Activated CD8-positive, alpha-beta T cell treated with anti-CD3 and anti-CD28 coated beads, Interleukin-2, amount 10 ng/mL, durations not matched to agents 7 days and 5 days (primary cell): ENCODE measurements around the gene CDC42BPG. TPM values are rescaled to one million over a fixed set of nuclear protein-coding genes. Genes with fewer than 3 reads are reported as not detected.
A peak's percentile ranks its signal among the peaks of the same experiment; 100 is the strongest.

Experiments used
- ATAC-seq: fragments of 150-1000 bp; cut with Tn5 transposase; one replicate; pipeline ENCODE4 v1.10.0; 2021; ENCODE audit warnings: moderate library complexity
- CTCF ChIA-PET: fragments of 350-600 bp; sonication (Branson Sonifier 250); formaldehyde crosslinking; loops from one replicate; lab custom pipeline; 2021; ENCODE audit warnings: antibody characterized with exemption; lab: Charles Lee
- POLR2A ChIA-PET: fragments of 350-600 bp; sonication (Branson Sonifier 250); formaldehyde crosslinking; loops from one replicate; lab custom pipeline; 2021; ENCODE audit warnings: antibody characterized with exemption; lab: Charles Lee
- DNase-seq: peaks from one replicate; pipeline ENCODE4 v3.0.0-alpha.2; 2020
- H3K27ac Mint-ChIP-seq: one replicate; pipeline ENCODE4 v1.8.0; 2021; ENCODE audit warnings: mild to moderate bottlenecking, mixed read lengths
- H3K27me3 Mint-ChIP-seq: one replicate; pipeline ENCODE4 v1.8.0; 2021; ENCODE audit warnings: low read depth, mixed read lengths
- H3K36me3 Mint-ChIP-seq: one replicate; pipeline ENCODE4 v1.8.0; 2021; ENCODE audit warnings: low read depth, mixed read lengths
- H3K4me1 Mint-ChIP-seq: one replicate; pipeline ENCODE4 v1.8.0; 2021; ENCODE audit warnings: low read depth, mixed read lengths
- H3K4me3 Mint-ChIP-seq: one replicate; pipeline ENCODE4 v1.8.0; 2021; ENCODE audit warnings: mild to moderate bottlenecking, mixed read lengths
- H3K9me3 Mint-ChIP-seq: one replicate; pipeline ENCODE4 v1.8.0; 2022; ENCODE audit warnings: mixed read lengths; ENCODE audit not compliant: insufficient read depth
- total RNA-seq, 2 experiments: library from RNA; stranded (reverse); gene quantifications; one replicate each; pipeline ENCODE4 v1.2.3, GENCODE V29; 2021

CDC42BPG gene
- total RNA-seq, 2 experiments from 2014 or later, result 0.61 to 1.2 TPM

DNA sequence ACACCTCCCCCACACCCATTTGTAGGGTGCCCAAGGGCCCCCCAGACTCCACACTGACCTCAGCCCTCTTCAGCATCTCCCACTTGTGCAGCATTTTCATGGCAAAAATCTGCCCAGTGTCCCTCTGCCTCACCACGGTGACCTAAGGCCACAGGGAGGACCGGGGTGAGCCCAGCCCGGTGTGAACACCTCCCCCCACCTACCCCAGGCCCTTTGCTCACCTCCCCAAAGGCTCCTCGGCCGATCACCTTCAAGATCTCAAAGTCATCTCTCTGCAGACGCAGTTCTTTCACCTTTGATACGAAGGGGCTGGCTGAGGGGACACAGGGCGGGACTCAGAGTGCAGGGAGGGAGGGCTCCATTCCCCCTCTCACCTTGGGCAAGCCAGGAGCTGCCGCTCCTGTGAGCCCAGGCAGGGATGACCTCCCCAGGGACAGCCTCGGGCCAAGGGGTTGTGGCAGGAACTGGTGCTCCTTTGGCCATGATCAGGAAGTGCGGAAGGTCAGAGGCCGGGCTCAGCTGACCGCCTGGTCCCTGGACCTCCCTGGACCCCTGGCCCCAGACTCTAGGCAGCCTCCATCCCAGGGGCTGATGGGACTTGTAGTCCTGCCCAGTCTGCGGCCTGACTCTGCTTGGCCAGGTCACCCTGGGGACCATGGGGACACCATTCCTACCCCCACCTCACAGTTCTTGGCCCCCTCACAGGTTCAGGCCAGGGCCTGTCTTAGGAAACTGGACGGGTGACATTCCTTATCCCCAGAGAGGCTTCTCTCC lies 2.7 kb downstream of the CDC42BPG start:
- Mint-ChIP-seq H3K4me1 (peaks cover 23% of the 10 kb centered on the region), H3K9me3 (no peaks in the 10 kb centered on the region), H3K4me3 (no peak overlapping the region), H3K36me3 (no peaks in the 10 kb centered on the region), H3K27me3 (no peaks in the 10 kb centered on the region), H3K27ac (no peak overlapping the region)
- CTCF ChIA-PET, result interaction anchor here (0.7 to 20.9 kb wide), 3 partner anchors 44 to 194 kb away, joined by 3 to 491 read pairs (median 4); no protein-coding TSS in a partner anchor
- ATAC-seq (no peak), DNase-seq (no peak)
- POLR2A ChIA-PET, result no interaction called here

DNA sequence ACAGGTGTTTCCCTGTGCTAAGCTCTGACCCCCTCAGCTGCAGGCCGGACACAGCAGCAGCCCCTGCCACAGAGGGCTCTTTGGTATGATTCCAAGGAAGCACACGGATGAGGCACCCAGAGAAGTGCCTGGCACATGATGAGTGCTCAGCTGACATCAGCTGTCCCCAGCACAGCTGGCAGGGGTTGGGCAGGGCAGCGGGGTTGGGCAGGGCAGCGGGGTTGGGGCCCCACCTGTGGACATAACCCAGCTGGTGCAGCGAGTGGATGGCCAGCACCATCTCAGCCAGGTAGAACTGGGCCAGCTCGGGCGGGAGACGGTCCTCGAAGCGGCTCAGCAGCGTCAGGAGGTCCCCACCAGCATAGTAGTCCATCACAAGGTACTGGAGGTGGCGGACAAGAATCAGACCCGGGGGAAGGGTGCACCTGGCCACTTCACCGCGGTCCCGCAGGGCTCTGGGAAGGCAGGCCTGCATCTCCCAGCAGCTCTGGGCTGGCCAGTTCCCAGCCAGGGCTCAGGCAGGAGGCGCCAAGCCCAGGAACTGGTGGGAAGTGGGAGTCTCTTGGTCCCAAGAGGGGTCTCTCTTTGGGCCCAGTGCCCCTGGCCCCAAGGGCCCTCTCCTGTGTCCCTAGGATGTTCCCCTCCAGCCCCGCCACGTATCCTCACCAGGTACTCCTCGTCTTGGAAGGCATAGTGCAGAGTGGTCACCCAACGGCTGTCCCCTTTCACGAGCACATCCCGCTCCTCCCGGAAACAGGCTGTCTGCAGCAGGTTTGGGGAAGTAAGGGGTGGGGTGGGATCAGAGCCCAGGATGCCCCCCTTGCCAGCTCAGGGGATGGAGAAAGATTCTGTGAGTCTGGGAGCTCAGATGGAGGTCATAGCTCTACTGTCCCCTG lies 4.3 kb downstream of the CDC42BPG start:
- ChIA-PET CTCF (no interaction called here), POLR2A (interaction anchor here (1.2 kb wide), 1 partner anchor 66 kb away, joined by 3 read pairs; no protein-coding TSS in a partner anchor)
- DNase-seq (no peak), ATAC-seq (no peak)
- Mint-ChIP-seq H3K4me3 (no peak overlapping the region), H3K9me3 (no peaks in the 10 kb centered on the region), H3K27me3 (no peaks in the 10 kb centered on the region), H3K27ac (no peak overlapping the region), H3K4me1 (peaks cover 21% of the 10 kb centered on the region), H3K36me3 (no peaks in the 10 kb centered on the region)

DNA sequence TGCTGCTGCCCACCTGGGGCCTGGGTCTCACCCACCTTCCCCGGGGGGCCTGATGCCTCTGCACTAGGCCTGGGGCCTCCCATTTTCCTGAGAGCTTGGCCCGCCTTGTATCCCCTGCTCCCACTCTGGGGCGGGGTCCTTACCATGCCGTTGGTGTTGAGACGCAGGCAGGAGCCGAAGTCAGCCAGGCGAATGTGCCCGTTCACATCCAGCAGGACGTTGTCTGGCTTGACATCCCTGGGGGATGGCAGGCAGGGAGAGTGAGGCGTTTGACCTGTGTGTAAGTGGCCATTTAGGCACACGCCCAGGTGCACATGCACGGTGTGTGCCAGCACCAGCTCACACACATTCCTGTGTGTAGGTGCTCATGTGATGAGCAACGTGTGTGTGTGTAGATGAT lies 5.1 kb downstream of the CDC42BPG start:
- no peak overlapping the region for H3K27ac Mint-ChIP-seq
- POLR2A ChIA-PET, result interaction anchor here (1.2 kb wide), 1 partner anchor 65 kb away, joined by 3 read pairs; no protein-coding TSS in a partner anchor
- ATAC-seq (no peak), DNase-seq (no peak)
- H3K4me1 Mint-ChIP-seq, result peaks cover 18% of the 10 kb centered on the region
- no peak overlapping the region for H3K4me3 Mint-ChIP-seq
- H3K27me3 Mint-ChIP-seq, result no peaks in the 10 kb centered on the region
- H3K36me3 Mint-ChIP-seq, result no peaks in the 10 kb centered on the region
- H3K9me3 Mint-ChIP-seq, result no peaks in the 10 kb centered on the region
- CTCF ChIA-PET, result no interaction called here

DNA sequence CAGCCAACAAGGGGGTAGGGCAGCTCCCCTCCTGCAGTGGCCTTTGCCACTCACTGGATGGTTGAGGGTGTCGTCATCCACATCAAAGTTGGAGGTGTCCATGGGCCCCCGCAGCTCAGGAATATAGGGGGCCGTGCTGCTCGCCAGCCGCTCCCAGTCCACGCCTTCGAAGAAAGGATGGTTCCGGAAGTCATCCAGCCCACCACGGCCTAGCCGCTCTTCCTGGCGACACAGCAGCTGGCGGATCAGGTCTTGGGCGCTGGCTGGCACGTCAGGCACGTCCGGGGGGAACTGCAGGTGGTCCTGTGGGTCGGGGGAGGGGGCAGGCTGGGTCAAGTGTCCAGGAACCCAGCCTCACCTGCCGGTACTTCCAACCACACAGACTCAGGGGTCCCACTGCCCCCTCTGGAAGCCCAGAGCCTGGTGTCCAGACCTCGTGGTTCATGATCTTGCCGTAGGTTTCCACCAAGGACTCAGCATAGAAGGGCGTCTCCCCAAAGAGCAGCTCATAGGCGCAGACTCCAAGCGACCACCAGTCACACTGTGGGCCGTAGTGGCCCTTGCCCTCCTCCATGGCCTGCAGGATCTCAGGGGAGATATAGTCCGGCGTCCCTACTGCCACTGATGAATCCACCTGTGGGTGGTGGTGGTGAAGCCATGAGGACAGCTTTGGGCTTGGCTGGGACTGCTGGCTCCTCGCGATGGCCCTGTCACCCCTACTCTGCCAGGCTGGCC lies 5.7 kb downstream of the CDC42BPG start:
- no peak overlapping the region for H3K4me3 Mint-ChIP-seq
- ATAC-seq (no peak), DNase-seq (no peak)
- POLR2A ChIA-PET, result no interaction called here
- H3K27ac Mint-ChIP-seq, result no peak overlapping the region
- no peaks in the 10 kb centered on the region for H3K27me3 Mint-ChIP-seq
- H3K9me3 Mint-ChIP-seq, result no peaks in the 10 kb centered on the region
- H3K36me3 Mint-ChIP-seq, result no peaks in the 10 kb centered on the region
- CTCF ChIA-PET, result no interaction called here
- H3K4me1 Mint-ChIP-seq, result peaks cover 15% of the 10 kb centered on the region

DNA sequence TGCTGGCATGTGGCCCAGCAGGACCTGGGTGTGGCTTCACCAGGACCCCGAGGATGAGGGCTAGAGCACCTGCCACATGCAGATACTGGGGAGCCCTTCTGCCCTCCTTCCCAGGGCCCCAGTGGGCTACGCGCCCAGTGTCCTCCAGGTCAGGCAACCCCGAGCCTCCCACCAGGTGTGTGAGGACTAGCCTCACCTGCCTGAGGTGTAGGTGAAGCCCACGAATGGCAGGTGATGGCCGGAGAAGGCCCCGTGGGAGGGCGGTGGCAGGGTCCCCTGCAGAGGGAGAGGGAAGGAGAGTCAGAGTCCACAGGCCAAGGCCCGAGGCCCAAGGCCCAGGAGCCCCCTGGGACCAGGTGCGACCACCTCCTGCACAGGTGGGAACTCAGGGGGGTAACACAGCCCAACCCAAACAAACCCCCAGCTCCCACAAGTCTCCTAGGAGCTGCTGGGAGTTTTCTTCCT lies 6.5 kb downstream of the CDC42BPG start:
- no peak overlapping the region for H3K4me3 Mint-ChIP-seq
- DNase-seq, result no peak
- CTCF ChIA-PET, result no interaction called here
- peaks cover 12% of the 10 kb centered on the region for H3K4me1 Mint-ChIP-seq
- POLR2A ChIA-PET, result no interaction called here
- H3K27me3 Mint-ChIP-seq, result no peaks in the 10 kb centered on the region
- H3K9me3 Mint-ChIP-seq, result no peaks in the 10 kb centered on the region
- H3K27ac Mint-ChIP-seq, result no peak overlapping the region
- no peak for ATAC-seq
- H3K36me3 Mint-ChIP-seq, result no peaks in the 10 kb centered on the region

DNA sequence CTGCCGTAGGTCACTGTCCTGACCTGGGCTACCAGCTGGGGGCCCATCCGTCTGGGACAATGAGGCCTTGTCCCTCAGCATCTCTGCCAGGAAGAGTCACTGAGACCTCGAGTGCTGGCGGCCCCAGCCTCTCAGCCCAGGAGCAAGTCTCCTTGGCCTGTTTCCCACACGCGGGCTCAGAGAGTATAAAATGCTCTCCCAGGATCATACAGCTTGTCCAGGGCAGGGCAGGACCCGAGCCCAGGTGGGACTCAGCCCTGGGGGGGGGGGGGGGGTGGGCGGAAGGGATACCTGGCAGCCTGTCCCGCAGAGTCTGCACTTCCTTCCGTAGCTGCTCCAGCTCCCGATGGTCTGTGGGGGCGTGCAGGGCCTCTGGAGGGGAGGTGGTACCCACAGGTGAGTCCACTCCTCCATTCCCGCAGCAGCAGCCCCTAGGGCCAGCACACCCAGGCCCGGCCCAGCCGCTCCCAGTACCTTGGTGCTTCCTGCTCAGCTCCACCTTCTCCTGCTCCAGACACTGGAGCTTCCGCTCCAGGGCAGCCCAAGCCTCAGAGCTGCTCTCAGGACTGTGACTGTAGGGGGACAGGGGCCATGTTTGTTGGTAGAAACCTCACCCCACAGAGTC lies 7.9 kb downstream of the CDC42BPG start:
- H3K4me1 Mint-ChIP-seq, result peaks cover 12% of the 10 kb centered on the region
- POLR2A ChIA-PET, result no interaction called here
- no peak for ATAC-seq

DNA sequence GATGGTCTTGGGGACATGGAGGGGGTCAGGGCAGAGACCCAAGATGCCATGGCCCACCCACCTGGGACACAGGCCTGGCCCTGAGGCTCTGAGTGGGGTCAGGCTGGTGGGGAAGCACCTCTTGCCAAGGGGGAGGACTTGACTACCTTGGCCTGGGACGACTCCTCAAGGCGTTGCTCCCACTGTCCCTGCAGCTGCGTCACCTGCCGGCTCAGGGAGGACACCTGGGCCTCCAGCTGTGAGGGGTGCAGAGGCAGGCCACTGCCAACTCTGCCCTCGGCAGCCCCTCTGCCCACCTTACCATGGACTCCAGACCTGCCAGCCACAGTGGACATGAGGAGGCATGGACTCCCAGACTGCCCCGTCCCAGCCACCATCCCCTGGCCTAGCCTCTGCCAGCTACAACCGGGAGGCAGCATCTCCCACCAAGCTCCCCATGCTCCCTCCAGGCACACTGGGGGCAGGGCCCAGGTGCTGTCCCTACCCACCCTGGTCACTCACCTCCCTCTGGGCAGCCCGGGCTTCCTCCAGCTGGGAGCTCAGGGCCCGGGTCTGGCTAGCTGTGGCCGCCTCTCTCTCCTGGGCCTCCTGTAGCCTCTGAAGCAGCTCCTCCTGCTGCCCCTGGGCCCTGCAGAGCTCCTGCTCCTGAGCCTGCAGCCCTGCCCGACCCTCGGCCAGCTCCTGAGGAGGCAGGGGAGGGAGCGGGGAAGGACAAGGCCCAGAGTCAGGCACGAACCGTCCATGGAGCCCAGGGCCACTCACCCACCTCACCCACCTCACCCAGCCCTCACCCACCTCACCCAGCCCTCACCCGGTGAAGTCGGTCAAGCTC lies 8.6 kb downstream of the CDC42BPG start:
- DNase-seq (no peak), ATAC-seq (no peak)
- H3K9me3 Mint-ChIP-seq, result no peaks in the 10 kb centered on the region
- no peak overlapping the region for H3K4me3 Mint-ChIP-seq
- H3K27me3 Mint-ChIP-seq, result no peaks in the 10 kb centered on the region
- H3K36me3 Mint-ChIP-seq, result no peaks in the 10 kb centered on the region
- peaks cover 12% of the 10 kb centered on the region for H3K4me1 Mint-ChIP-seq
- ChIA-PET POLR2A (no interaction called here), CTCF (interaction anchor here (0.8 to 3.8 kb wide), 3 partner anchors 10 to 52 kb away, joined by 3 to 31 read pairs (median 3); partner anchors contain the start of gene CDC42BPG)
- H3K27ac Mint-ChIP-seq, result no peak overlapping the region

More for the DNA sequence above, 7.9 kb downstream of the CDC42BPG start:
- no peak overlapping the region for H3K4me3 Mint-ChIP-seq
- H3K27ac Mint-ChIP-seq, result peak overlapping the region; percentile 52
- H3K27me3 Mint-ChIP-seq, result no peaks in the 10 kb centered on the region
- no peak for DNase-seq
- CTCF ChIA-PET, result interaction anchor here (1.5 to 3.8 kb wide), 2 partner anchors 10 to 34 kb away, joined by 3 to 31 read pairs; partner anchors contain the start of gene CDC42BPG
- H3K36me3 Mint-ChIP-seq, result no peaks in the 10 kb centered on the region
- H3K9me3 Mint-ChIP-seq, result no peaks in the 10 kb centered on the region

DNA sequence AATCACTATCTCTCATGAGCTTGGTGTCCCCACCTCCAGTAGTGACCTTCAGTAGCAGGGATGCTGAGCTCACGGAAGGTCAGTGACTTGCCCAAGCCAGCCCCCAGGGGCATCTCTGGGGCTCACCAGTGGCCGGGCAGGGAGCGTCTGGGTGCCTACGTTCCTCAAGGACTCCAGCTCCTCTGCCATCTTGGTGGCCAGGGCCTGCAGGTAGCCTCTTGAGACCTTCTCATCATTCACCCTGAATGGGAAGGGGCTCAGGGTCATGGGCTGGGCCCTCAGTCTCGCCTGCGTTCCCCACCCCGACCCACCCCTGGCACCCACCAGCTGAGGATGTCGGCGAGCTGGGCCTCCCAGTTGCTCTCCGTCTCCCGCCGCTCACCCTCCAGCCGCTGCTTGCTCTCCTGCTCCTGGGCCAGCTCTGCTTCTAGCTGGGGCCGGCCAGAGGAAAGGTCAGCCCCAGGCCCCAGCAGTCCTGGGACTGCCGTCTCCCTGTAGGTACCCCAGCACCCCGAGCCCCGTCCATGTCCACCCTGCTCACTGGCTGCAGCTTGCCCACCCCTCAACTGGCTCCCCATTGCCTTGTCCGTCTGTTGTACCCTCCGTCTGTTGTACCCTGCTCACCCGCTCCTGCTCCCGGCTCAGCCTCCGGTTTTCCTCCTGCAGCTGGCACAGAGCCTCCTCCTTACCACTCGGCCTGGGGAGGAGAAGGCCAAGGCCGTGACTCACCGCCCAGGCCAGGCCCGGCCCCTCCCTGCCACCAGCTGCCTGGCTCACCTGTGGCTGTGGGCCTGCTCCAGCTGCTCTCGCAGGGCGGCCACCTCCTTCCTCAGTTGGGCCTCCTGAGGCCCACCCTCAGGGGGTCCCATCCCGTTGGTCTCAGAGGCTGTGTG lies 9.5 kb downstream of the CDC42BPG start:
- H3K27me3 Mint-ChIP-seq, result no peaks in the 10 kb centered on the region
- H3K36me3 Mint-ChIP-seq, result no peaks in the 10 kb centered on the region
- H3K27ac Mint-ChIP-seq, result no peak overlapping the region
- H3K4me3 Mint-ChIP-seq, result no peak overlapping the region
- ChIA-PET CTCF (interaction anchor here (0.8 to 3.8 kb wide), 2 partner anchors 11 to 53 kb away, joined by 3 to 31 read pairs; partner anchors contain the start of gene CDC42BPG), POLR2A (interaction anchor here (1.0 kb wide), 1 partner anchor 671 kb away, joined by 3 read pairs; no protein-coding TSS in a partner anchor)
- no peaks in the 10 kb centered on the region for H3K9me3 Mint-ChIP-seq
- no peak for ATAC-seq
- H3K4me1 Mint-ChIP-seq, result peaks cover 12% of the 10 kb centered on the region
- no peak for DNase-seq

DNA sequence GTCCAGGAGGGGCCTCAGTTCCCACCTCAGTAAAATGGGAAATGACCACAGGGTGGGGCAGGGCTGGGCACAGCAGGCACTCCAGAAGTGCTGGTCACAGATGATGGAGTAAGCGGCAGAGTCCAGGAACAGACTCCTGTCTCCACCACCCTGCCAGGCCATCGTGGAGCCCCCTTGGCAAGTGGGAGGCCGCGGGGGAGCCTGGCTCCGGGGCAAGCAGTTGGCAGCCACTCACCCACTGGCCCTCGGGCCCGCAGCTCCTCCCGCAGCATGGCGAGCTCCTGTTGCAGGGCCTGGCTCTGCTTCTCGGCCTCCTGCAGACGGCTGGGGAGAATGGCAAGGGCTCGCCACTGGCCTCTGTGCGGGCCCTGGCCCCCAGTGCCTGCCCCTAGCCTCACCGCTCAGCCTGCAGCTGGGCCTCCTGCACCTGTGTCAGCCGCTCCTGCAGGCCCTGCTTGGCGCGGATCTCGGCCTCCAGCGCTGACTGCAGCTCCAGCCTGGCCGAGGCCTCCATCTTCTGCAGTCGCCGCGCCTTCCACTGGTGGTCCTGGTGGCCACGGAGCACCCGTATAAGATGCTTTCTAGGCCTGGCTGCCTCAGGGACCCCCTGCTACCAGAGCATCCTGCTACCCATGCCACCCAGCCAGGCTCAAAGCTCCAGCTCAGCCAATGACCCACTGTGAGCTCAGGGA lies 10.3 kb downstream of the CDC42BPG start:
- ChIA-PET CTCF (interaction anchor here (3.8 kb wide), 1 partner anchor 12 kb away, joined by 31 read pairs; the partner anchor contains the start of gene CDC42BPG), POLR2A (interaction anchor here (1.0 kb wide), 1 partner anchor 672 kb away, joined by 3 read pairs; no protein-coding TSS in a partner anchor)
- peaks cover 12% of the 10 kb centered on the region for H3K4me1 Mint-ChIP-seq
- H3K9me3 Mint-ChIP-seq, result no peaks in the 10 kb centered on the region
- no peaks in the 10 kb centered on the region for H3K36me3 Mint-ChIP-seq
- H3K4me3 Mint-ChIP-seq, result no peak overlapping the region
- DNase-seq (no peak), ATAC-seq (no peak)
- no peak overlapping the region for H3K27ac Mint-ChIP-seq
- H3K27me3 Mint-ChIP-seq, result no peaks in the 10 kb centered on the region
